Measurements from ENCODE around the gene SMURF1. TPM values are rescaled to one million over a fixed set of nuclear protein-coding genes. Genes with fewer than 3 reads are reported as not detected.

The SMURF1 gene
- total and polyA plus RNA-seq, 5 experiments from 2014 or later, result 0.95 to 29.1 (median 3.2) TPM

GRCh38 chr7:99035723-99036545, 108.0 kb downstream of the SMURF1 start:
- peak overlapping the region in 2 of 10 donors; percentile 11 to 29 for H3K27ac Mint-ChIP-seq
- no peaks in the 10 kb centered on the region for H3K27me3 Mint-ChIP-seq
- peaks cover 0 to 6% (median 4%) of the 10 kb centered on the region in 4 donors for H3K4me1 Mint-ChIP-seq
- no peaks in the 10 kb centered on the region for H3K9me3 Mint-ChIP-seq
- no peak for ATAC-seq
- POLR2A ChIA-PET, result no interaction called here
- no peak for DNase-seq
- H3K4me3 Mint-ChIP-seq, result no peak overlapping the region
- peaks cover 4 to 93% (median 25%) of the 10 kb centered on the region in 3 donors for H3K36me3 Mint-ChIP-seq

GRCh38 chr7:99034932-99035722, 108.8 kb downstream of the SMURF1 start:
- H3K27me3 Mint-ChIP-seq, result no peaks in the 10 kb centered on the region
- ATAC-seq (no peak), DNase-seq (no peak)
- H3K9me3 Mint-ChIP-seq, result no peaks in the 10 kb centered on the region
- POLR2A ChIA-PET, result no interaction called here
- H3K27ac Mint-ChIP-seq, result peak overlapping the region in 3 of 10 donors; percentile 1 to 61 (median 56)
- peak overlapping the region in 1 of 10 donors; percentile 5 for H3K4me3 Mint-ChIP-seq
- peaks cover 0 to under 1% (median 0%) of the 10 kb centered on the region in 4 donors for H3K4me1 Mint-ChIP-seq
- peaks cover 2 to 91% (median 19%) of the 10 kb centered on the region in 3 donors for H3K36me3 Mint-ChIP-seq

DNA sequence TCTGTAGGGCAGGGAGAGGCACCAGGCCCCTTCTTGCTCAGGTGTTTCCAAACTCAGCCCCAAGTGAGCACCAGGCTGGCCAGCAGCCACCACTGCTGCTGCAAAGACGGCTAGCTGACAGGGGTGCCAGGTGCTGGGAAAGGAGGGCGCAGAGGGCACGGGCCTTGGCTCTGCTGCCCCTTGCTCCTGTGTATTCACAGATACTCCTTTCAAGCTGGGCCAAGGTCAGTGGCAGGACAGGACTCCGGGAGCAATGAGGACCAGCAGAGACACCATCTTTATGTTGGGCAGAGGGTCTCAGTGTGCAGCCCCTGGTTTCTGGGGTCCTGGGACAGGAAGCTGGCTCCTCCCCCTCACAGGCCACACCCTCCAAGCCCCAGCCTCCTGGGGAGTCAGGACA, 110.1 kb downstream of the SMURF1 start:
- Mint-ChIP-seq H3K4me1 (no peaks in the 10 kb centered on the region), H3K9me3 (no peaks in the 10 kb centered on the region)
- ATAC-seq, result no peak

GRCh38 chr7:99032928-99033327, 111.0 kb downstream of the SMURF1 start:
- H3K9me3 Mint-ChIP-seq, result no peaks in the 10 kb centered on the region
- no peak for ATAC-seq
- no peak for DNase-seq
- H3K36me3 Mint-ChIP-seq, result peaks cover 0 to 94% (median 14%) of the 10 kb centered on the region in 3 donors
- no peak overlapping the region for H3K4me3 Mint-ChIP-seq
- peak overlapping the region in 2 of 10 donors; percentile 13 to 14 for H3K27ac Mint-ChIP-seq
- POLR2A ChIA-PET, result no interaction called here
- H3K4me1 Mint-ChIP-seq, result peaks cover 0 to 1% (median 0%) of the 10 kb centered on the region in 4 donors
- no peaks in the 10 kb centered on the region for H3K27me3 Mint-ChIP-seq

More for the DNA sequence above, 110.1 kb downstream of the SMURF1 start:
- no peak overlapping the region for H3K4me3 Mint-ChIP-seq
- H3K36me3 Mint-ChIP-seq, result peaks cover 0 to 94% (median 18%) of the 10 kb centered on the region in 3 donors
- no peaks in the 10 kb centered on the region for H3K27me3 Mint-ChIP-seq
- no peak overlapping the region for H3K27ac Mint-ChIP-seq
- POLR2A ChIA-PET, result no interaction called here
- no peak for DNase-seq

GRCh38 chr7:99031496-99031895, 112.4 kb downstream of the SMURF1 start:
- Mint-ChIP-seq H3K27ac (peak overlapping the region in 1 of 10 donors; percentile 46), H3K9me3 (no peaks in the 10 kb centered on the region), H3K36me3 (peaks cover 0 to 92% (median 14%) of the 10 kb centered on the region in 3 donors), H3K27me3 (no peaks in the 10 kb centered on the region), H3K4me3 (no peak overlapping the region), H3K4me1 (peaks cover 0 to 2% (median under 1%) of the 10 kb centered on the region in 4 donors)
- POLR2A ChIA-PET, result interaction anchor here (0.7 kb wide), 1 partner anchor 15 kb away, joined by 3 read pairs; no protein-coding TSS in a partner anchor
- DNase-seq (no peak), ATAC-seq (no peak)

DNA sequence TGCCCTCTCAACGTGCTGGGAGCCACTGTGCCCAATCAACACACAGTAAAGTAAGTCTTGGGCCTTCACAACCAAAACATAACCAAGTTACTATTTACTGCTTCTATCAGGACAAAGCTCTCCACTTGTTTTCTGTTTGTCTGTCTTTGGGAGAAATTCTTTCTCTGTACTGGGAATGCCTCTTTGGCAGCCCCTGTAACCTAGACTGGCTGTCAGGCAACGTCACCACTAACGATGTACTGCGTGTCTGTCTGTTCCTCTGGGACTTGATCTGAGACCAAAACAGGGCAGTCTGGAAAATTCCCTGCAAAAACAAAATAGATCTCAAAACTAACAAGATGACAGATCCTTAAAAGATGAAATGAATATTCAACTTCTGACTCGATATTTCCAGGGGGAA, 113.0 kb downstream of the SMURF1 start:
- peaks cover 0 to 2% (median under 1%) of the 10 kb centered on the region in 4 donors for H3K4me1 Mint-ChIP-seq
- H3K27me3 Mint-ChIP-seq, result no peaks in the 10 kb centered on the region
- H3K27ac Mint-ChIP-seq, result peak overlapping the region in 6 of 10 donors; percentile 10 to 60 (median 41)

GRCh38 chr7:99030457-99030856, 113.5 kb downstream of the SMURF1 start:
- H3K36me3 Mint-ChIP-seq, result peaks cover 0 to 86% (median 8%) of the 10 kb centered on the region in 3 donors
- no peak overlapping the region for H3K4me3 Mint-ChIP-seq
- no peaks in the 10 kb centered on the region for H3K27me3 Mint-ChIP-seq
- ATAC-seq (no peak), DNase-seq (no peak)
- peaks cover 0 to 2% (median under 1%) of the 10 kb centered on the region in 4 donors for H3K4me1 Mint-ChIP-seq
- POLR2A ChIA-PET, result no interaction called here
- H3K9me3 Mint-ChIP-seq, result no peaks in the 10 kb centered on the region
- H3K27ac Mint-ChIP-seq, result peak overlapping the region in 3 of 10 donors; percentile 36 to 64 (median 59)

More for the DNA sequence above, 113.0 kb downstream of the SMURF1 start:
- Mint-ChIP-seq H3K9me3 (no peaks in the 10 kb centered on the region), H3K36me3 (peaks cover 0 to 86% (median 13%) of the 10 kb centered on the region in 3 donors), H3K4me3 (no peak overlapping the region)
- DNase-seq, result no peak
- no peak for ATAC-seq
- POLR2A ChIA-PET, result interaction anchor here (0.7 kb wide), 1 partner anchor 14 kb away, joined by 3 read pairs; no protein-coding TSS in a partner anchor

DNA sequence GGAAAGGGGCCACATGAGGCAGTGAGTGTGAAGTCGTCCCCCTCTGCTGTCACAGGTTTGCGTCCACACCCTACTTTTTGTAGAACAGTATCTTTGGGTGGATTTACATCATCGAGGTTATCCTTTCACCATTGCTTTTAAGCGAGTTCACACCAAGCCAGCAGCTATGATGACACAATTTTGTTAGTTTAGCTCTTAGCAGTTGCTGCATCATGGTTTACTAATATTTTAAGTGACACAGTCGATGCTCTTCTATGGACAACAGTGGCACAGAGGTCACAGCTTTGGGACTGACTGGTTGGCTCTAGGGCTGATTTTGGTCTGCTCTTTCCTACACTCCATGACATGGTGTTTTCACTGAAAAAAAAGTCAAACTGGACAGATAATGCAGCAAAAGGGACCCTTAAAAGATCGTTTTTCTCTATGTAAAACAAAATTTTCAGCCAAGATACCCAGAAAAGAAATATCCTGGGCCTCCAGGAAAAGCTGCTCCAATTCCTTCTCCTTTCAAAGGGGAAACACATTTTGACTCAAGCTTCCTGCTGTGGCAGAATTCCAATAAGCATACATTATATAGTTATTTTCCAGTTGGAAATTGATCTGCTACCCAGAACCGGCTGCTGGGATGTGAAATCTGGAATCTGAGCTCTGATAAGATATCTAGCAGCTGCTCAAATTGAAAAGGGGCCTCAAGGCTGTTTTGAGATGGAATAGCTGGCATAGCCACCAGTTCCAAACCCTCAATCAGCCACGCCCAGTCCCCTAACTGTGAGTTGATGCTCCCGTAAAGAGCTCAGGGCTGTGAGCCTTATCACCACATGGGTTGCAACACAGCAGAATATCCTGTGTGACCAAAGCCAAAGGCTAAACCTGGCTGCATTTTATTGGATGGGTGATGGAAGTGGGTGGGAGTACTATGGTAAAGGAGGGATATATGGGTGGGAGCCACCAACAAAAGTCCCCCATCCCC, 114.2 kb downstream of the SMURF1 start:
- no peak for ATAC-seq
- peaks cover 0 to 79% (median 6%) of the 10 kb centered on the region in 3 donors for H3K36me3 Mint-ChIP-seq
- no peaks in the 10 kb centered on the region for H3K9me3 Mint-ChIP-seq
- H3K27ac Mint-ChIP-seq, result peak overlapping the region in 7 of 10 donors; percentile 21 to 76 (median 55)
- H3K4me1 Mint-ChIP-seq, result peaks cover 0 to 3% (median under 1%) of the 10 kb centered on the region in 4 donors
- DNase-seq, result no peak
- no peaks in the 10 kb centered on the region for H3K27me3 Mint-ChIP-seq
- POLR2A ChIA-PET, result no interaction called here
- no peak overlapping the region for H3K4me3 Mint-ChIP-seq

- H3K4me1 Mint-ChIP-seq, result peaks cover 0 to 8% (median under 1%) of the 10 kb centered on the region in 4 donors
- no peaks in the 10 kb centered on the region for H3K27me3 Mint-ChIP-seq
- H3K27ac Mint-ChIP-seq, result peak overlapping the region in 1 of 10 donors; percentile 56
- H3K36me3 Mint-ChIP-seq, result peaks cover 0 to 68% (median 6%) of the 10 kb centered on the region in 3 donors
- H3K4me3 Mint-ChIP-seq, result no peak overlapping the region
- ATAC-seq (no peak), DNase-seq (no peak)
- no peaks in the 10 kb centered on the region for H3K9me3 Mint-ChIP-seq
- POLR2A ChIA-PET, result no interaction called here
These were observed 115.5 kb downstream of the SMURF1 start for GRCh38 chr7:99028261-99028973.

DNA sequence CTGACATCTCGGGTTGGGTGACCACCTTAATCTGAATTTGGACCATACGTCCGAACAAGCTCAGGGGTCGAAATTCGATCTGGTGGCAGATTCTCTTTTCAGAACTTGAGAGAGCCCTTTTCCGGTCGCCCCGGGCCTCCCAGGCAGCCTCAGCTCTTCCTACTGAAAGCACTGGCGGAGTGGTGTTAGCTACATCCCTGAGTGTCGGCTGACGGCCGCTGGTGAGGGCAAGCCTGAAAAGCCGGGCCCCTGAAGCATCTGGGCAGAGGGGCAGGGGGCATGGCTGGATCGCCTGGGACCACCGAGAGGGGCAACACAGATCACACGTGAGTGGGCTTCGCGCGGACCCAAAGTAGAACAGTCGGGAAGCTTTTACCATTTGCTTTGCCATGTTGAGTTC, 116.1 kb downstream of the SMURF1 start:
- no peak for ATAC-seq
- Mint-ChIP-seq H3K4me3 (no peak overlapping the region), H3K27ac (peak overlapping the region in 1 of 10 donors; percentile 48), H3K4me1 (peaks cover 0 to 13% (median 2%) of the 10 kb centered on the region in 4 donors), H3K27me3 (no peaks in the 10 kb centered on the region), H3K36me3 (peaks cover 0 to 67% (median 6%) of the 10 kb centered on the region in 3 donors), H3K9me3 (no peaks in the 10 kb centered on the region)
- POLR2A ChIA-PET, result no interaction called here
- DNase-seq, result no peak

GRCh38 chr7:99027241-99027640, 116.7 kb downstream of the SMURF1 start:
- peak overlapping the region in 8 of 10 donors; percentile 4 to 91 (median 75) for H3K27ac Mint-ChIP-seq
- no peak for DNase-seq
- no peak overlapping the region for H3K4me3 Mint-ChIP-seq
- peaks cover 0 to 61% (median 6%) of the 10 kb centered on the region in 3 donors for H3K36me3 Mint-ChIP-seq
- no peaks in the 10 kb centered on the region for H3K9me3 Mint-ChIP-seq
- peaks cover 0 to 13% (median 3%) of the 10 kb centered on the region in 4 donors for H3K4me1 Mint-ChIP-seq
- no peak for ATAC-seq
- POLR2A ChIA-PET, result no interaction called here
- no peaks in the 10 kb centered on the region for H3K27me3 Mint-ChIP-seq
